Measurements from ENCODE around the gene NPR2.

Gene NPR2

GRCh38 chr9:35814841-35815543 is 23.6 kb downstream of the NPR2 start, which contains the start of gene HINT2:
TSS of gene HINT2 (minus strand) at chr9:35815042. CDS start at chr9:35814979, 63 bp downstream.
- H2AFZ ChIP-seq (ENCODE audit: low read depth, low read length) = peak within 1 kb of the TSS; percentile 93
- peak within 1 kb of the TSS; percentile 92 for H3K9ac ChIP-seq (ENCODE audit: low read length)
- no peaks in the 10 kb centered on the region for H3K36me3 ChIP-seq (replicated peaks; ENCODE audit: low read depth, low read length)
- H3K4me2 ChIP-seq (ENCODE audit: low read length) = peak within 1 kb of the TSS; percentile 99
- no peaks in the 10 kb centered on the region for H4K20me1 ChIP-seq (ENCODE audit: insufficient read depth, low read length)
- peak within 1 kb of the TSS; percentile 78 for H3K27ac ChIP-seq (ENCODE audit: low read length)
- no peak for TF ChIP-seq EZH2phosphoT487 (IDR thresholded peaks at IDR 0.05; ENCODE audit: low read depth)
- TF ChIP-seq, protein P1, sequence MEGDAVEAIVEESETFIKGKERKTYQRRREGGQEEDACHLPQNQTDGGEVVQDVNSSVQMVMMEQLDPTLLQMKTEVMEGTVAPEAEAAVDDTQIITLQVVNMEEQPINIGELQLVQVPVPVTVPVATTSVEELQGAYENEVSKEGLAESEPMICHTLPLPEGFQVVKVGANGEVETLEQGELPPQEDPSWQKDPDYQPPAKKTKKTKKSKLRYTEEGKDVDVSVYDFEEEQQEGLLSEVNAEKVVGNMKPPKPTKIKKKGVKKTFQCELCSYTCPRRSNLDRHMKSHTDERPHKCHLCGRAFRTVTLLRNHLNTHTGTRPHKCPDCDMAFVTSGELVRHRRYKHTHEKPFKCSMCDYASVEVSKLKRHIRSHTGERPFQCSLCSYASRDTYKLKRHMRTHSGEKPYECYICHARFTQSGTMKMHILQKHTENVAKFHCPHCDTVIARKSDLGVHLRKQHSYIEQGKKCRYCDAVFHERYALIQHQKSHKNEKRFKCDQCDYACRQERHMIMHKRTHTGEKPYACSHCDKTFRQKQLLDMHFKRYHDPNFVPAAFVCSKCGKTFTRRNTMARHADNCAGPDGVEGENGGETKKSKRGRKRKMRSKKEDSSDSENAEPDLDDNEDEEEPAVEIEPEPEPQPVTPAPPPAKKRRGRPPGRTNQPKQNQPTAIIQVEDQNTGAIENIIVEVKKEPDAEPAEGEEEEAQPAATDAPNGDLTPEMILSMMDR (IDR thresholded peaks at IDR 0.05; ENCODE audit: low read depth, low read length) = no peak
- H3K79me2 ChIP-seq (ENCODE audit: low read length) = peaks cover 9% of the 10 kb centered on the region
- no peaks in the 10 kb centered on the region for H3K9me3 ChIP-seq (ENCODE audit: insufficient read depth, low read length)
- no peaks in the 10 kb centered on the region for H3K27me3 ChIP-seq (ENCODE audit: low read depth, low read length)
- H3K4me1 ChIP-seq (ENCODE audit: low read length) = peaks cover 31% of the 10 kb centered on the region
- peak within 1 kb of the TSS; percentile 81 for H3K4me3 ChIP-seq (ENCODE audit: low read length)

DNA sequence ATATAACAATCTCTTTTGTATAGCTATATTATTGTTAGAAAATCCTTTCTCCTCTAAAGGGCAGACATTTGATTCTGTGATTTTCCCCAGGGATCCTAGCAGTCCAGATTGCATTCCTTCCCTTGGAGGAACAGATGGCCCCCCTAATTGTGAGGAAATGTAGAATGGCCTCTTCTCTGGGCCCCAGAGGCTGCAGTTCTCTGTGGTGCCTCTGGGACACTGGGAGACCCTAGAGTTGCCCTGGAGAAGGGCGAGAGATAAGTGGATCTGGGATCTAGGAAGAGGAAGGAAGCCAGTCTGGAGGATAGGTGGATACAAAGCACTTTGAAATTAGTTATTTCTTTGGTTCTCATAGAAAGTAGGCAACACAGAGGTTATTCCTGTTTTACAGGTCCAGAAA is 25.3 kb downstream of the NPR2 start:
- no peak overlapping the region for H3K9ac ChIP-seq (ENCODE audit: low read length)
- H3K4me1 ChIP-seq (ENCODE audit: low read length) = peaks cover 20% of the 10 kb centered on the region
- H3K27ac ChIP-seq (ENCODE audit: low read length) = no peak overlapping the region
- no peaks in the 10 kb centered on the region for H3K9me3 ChIP-seq (ENCODE audit: insufficient read depth, low read length)
- no peak overlapping the region for H2AFZ ChIP-seq (ENCODE audit: low read depth, low read length)
- H4K20me1 ChIP-seq (ENCODE audit: insufficient read depth, low read length) = no peaks in the 10 kb centered on the region
- no peaks in the 10 kb centered on the region for H3K27me3 ChIP-seq (ENCODE audit: low read depth, low read length)
- H3K4me2 ChIP-seq (ENCODE audit: low read length) = no peak overlapping the region
- H3K4me3 ChIP-seq (ENCODE audit: low read length) = no peak overlapping the region
- peaks cover 9% of the 10 kb centered on the region for H3K79me2 ChIP-seq (ENCODE audit: low read length)
- TF ChIP-seq, protein P1 (IDR thresholded peaks at IDR 0.05; ENCODE audit: low read depth, low read length) = no peak
- no peak for TF ChIP-seq EZH2phosphoT487 (IDR thresholded peaks at IDR 0.05; ENCODE audit: low read depth)
- H3K36me3 ChIP-seq (replicated peaks; ENCODE audit: low read depth, low read length) = no peaks in the 10 kb centered on the region

DNA sequence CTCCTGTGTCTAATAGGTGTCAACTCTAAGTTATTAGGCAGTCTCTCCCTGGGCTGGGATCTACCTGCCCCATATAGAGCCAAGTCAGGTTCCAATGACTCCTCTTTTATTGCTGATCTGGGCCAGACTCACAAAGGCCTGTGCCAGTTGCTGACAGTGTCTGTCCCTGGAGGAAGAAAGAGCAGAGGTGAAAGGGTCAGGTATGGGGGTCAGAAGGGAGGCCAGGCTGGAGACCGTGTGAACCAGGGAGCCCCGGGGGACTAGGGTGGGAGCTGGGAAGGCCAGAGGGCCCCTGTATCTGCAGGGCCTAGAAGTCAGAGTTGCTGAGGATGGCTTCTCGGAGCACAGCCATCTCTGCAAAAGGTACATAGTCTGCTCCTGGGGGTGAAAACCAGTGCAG is 26.9 kb downstream of the NPR2 start:
- peaks cover 9% of the 10 kb centered on the region for H3K79me2 ChIP-seq (ENCODE audit: low read length)
- peaks cover 8% of the 10 kb centered on the region for H3K4me1 ChIP-seq (ENCODE audit: low read length)
- no peak overlapping the region for H2AFZ ChIP-seq (ENCODE audit: low read depth, low read length)
- no peaks in the 10 kb centered on the region for H4K20me1 ChIP-seq (ENCODE audit: insufficient read depth, low read length)
- H3K9ac ChIP-seq (ENCODE audit: low read length) = no peak overlapping the region
- no peak overlapping the region for H3K27ac ChIP-seq (ENCODE audit: low read length)
- no peak overlapping the region for H3K4me3 ChIP-seq (ENCODE audit: low read length)
- no peak for TF ChIP-seq EZH2phosphoT487 (IDR thresholded peaks at IDR 0.05; ENCODE audit: low read depth)
- TF ChIP-seq, protein P1 (IDR thresholded peaks at IDR 0.05; ENCODE audit: low read depth, low read length) = no peak
- no peaks in the 10 kb centered on the region for H3K27me3 ChIP-seq (ENCODE audit: low read depth, low read length)
- no peak overlapping the region for H3K4me2 ChIP-seq (ENCODE audit: low read length)
- no peaks in the 10 kb centered on the region for H3K9me3 ChIP-seq (ENCODE audit: insufficient read depth, low read length)
- H3K36me3 ChIP-seq (replicated peaks; ENCODE audit: low read depth, low read length) = no peaks in the 10 kb centered on the region

- TF ChIP-seq EZH2phosphoT487 (IDR thresholded peaks at IDR 0.05; ENCODE audit: low read depth) = no peak
- TF ChIP-seq, protein P1 (IDR thresholded peaks at IDR 0.05; ENCODE audit: low read depth, low read length) = no peak
- H3K79me2 ChIP-seq (ENCODE audit: low read length) = no peaks in the 10 kb centered on the region
Observed at GRCh38 chr9:35820076-35820475, 28.7 kb downstream of the NPR2 start.

More at GRCh38 chr9:35820076-35820475, 28.7 kb downstream of the NPR2 start:
- Histone ChIP-seq H3K4me3 (ENCODE audit: low read length) (no peak overlapping the region), H3K9me3 (ENCODE audit: insufficient read depth, low read length) (no peaks in the 10 kb centered on the region), H3K4me2 (ENCODE audit: low read length) (no peak overlapping the region), H3K4me1 (ENCODE audit: low read length) (peaks cover 3% of the 10 kb centered on the region), H4K20me1 (ENCODE audit: insufficient read depth, low read length) (no peaks in the 10 kb centered on the region), H3K27me3 (ENCODE audit: low read depth, low read length) (no peaks in the 10 kb centered on the region), H2AFZ (ENCODE audit: low read depth, low read length) (no peak overlapping the region), H3K9ac (ENCODE audit: low read length) (no peak overlapping the region), H3K27ac (ENCODE audit: low read length) (no peak overlapping the region), H3K36me3 (replicated peaks; ENCODE audit: low read depth, low read length) (no peaks in the 10 kb centered on the region)

Data from OCI-LY3 (cell line).